Measurements from ENCODE around the gene COLQ.
"Not testable (repeated sequence)": the region's sequence is repeated elsewhere in the genome, so short reads cannot be mapped to it uniquely, and the experiment has no call there.

Gene COLQ

DNA sequence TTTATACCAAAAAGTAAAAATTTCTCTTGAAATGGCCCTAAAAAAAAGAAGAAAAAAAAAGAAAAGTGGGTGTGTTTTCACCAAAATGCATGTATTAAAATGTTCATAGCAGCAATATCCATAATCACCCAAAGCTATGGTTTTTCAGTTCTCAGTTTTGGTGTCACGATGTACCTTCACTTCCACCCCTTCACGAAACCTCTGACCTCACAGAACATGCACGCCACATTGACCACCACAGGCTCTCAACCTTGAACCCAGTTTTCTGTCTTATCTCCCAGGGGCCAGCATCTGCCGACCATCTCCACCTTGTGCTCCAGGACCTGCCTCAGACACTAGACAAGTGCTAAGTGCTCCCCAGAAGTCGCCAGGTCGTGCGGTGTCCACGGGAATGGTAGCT, 30.4 kb downstream of the COLQ start:
- DNase-seq (ENCODE audit: insufficient read length, low spot score) (no peak), FAIRE-seq (no peak)
- TF ChIP-seq POLR2A (IDR thresholded peaks at IDR 0.05; ENCODE audit: low read depth, low read length): no peak

DNA sequence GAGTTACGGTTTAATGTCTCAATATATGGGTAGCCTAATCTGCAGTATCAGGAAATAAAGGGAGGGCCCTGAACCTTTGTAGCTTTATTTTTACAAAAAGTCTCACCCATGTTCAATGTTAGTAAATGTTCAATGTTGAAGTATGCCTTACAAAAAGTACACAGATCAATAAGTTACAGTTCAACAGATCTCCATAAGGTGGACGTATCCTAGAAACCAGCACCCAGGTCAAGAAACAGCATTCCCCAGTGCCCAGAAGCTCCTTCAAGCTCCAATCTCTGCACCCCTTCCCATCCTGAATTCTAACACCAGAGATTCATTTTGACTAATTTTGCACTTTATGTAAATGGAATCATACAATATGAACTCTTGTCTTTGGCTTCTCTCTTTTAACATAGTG, 31.3 kb downstream of the COLQ start:
- FAIRE-seq (no peak), DNase-seq (ENCODE audit: insufficient read length, low spot score) (no peak)
- TF ChIP-seq POLR2A (IDR thresholded peaks at IDR 0.05; ENCODE audit: low read depth, low read length): no peak

DNA sequence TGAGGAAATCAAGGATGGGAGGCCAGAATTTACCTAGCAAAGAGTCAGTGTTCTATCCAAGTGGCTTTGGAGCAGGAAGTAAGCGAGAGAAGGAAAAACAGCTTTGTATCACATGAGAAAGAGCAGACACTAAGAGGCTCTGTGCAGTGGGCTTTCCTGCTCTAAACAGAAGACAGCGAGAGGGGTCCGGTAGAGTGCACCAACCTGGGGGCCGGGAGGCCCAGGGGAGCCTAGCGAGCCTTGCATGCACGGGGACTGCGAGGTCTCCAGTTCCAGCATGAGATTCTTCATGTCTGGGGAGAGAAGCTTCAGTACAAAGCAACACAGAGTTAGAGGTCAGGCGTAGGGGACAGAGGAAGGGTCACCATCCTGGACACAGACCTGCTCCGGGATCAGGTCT, 33.5 kb downstream of the COLQ start:
- FAIRE-seq: no peak
- no peak for DNase-seq (ENCODE audit: insufficient read length, low spot score)
- TF ChIP-seq POLR2A (IDR thresholded peaks at IDR 0.05; ENCODE audit: low read depth, low read length): no peak

DNA sequence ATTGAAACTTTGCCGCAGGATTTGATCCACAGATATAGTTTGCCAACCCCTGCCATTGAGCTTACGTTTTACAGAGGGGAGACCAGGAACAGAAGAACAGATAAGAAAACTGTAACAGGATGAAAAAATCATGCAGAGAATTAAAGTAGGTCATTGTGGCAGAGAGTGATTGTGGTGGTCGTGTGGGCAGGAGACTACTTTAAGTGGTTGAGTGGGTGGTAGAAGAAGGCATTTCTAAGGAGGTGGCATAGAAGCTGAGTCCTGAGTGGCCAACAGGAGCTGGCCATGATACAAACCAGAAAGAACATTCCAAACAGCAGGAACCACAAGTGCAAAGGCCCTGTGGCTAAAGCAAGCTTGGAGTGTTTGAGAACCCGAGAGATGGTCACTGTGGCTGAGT, 34.5 kb downstream of the COLQ start:
- no peak for TF ChIP-seq POLR2A (IDR thresholded peaks at IDR 0.05; ENCODE audit: low read depth, low read length)
- DNase-seq (ENCODE audit: insufficient read length, low spot score): no peak
- FAIRE-seq: no peak

DNA sequence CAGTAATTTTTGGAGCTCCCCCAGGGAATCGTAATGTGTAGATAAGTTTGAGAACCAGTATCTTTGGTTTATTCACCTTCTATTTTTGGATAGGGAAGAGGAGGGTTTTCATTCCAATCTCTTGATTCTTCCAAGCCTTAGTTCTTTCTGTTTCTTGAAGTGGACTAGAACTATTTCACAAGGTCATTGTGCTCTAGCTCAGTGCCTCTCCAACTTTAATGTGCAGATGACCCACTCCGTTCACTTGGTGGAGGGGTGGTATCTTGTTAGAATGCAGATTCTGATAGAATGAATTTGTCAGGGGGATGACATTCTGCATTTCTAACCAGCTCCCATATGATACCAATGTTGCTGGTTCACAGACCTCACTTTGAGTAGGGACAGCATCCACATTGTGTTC, 35.5 kb downstream of the COLQ start:
- TF ChIP-seq POLR2A (IDR thresholded peaks at IDR 0.05; ENCODE audit: low read depth, low read length): no peak
- FAIRE-seq: no peak
- DNase-seq (ENCODE audit: insufficient read length, low spot score): no peak

DNA sequence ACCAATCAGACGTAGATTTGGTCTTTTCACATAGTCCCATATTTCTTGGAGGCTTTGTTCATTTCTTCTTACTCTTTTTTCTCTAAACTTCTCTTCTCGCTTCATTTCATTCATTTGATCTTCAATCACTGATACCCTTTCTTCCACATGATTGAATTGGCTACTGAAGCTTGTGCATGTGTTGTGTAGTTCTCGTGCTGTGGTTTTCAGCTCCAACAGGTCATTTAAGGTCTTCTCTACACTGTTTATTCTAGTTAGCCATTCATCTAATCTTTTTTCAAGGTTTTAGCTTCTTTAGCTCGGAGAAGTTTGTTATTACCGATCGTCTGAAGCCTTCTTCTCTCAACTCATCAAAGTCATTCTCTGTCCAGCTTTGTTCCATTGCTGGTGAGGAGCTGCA, 37.0 kb downstream of the COLQ start:
- DNase-seq (ENCODE audit: insufficient read length, low spot score); FAIRE-seq: not testable (repeated sequence)

DNA sequence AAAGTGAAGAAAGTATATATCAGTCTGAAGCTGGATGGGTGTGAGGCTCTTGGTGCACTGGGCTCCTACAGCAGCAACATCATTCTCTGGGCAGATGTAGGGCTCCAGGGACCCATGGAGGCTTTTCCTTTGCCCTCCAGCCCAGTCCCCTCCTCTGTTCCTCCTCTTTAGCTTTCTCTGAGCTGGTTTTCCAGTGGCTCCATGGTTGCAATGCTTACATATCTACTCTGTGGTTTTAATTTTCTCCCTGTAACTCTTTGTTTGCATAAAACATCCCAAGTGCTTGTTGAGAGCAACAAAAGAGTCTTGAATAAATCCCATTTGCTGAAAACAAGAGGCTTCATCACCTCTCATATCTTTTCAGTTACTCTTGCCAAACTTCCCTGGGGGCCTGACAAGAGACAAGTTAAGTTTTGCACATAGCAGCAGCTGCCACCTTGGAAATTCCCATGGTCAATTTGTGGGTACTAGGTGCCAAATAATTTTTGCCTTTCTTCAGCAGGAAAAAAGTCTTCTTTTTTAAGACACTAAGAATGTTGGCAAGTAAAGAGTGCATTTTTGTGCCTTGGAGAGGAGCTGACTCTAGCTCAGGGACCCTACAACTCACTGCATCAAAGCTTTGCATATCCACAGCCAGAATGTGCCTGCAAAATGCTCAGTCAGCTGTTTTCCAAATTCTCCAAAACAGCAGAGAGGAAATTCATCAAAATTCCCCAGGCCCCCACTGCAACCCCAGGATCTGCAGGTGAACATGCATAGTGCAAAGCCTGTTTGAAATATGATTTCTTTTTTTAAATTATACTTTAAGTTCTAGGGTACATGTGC, 41.9 kb downstream of the COLQ start:
- TF ChIP-seq POLR2A (IDR thresholded peaks at IDR 0.05; ENCODE audit: low read depth, low read length): no peak
- DNase-seq (ENCODE audit: insufficient read length, low spot score) (no peak), FAIRE-seq (no peak)

DNA sequence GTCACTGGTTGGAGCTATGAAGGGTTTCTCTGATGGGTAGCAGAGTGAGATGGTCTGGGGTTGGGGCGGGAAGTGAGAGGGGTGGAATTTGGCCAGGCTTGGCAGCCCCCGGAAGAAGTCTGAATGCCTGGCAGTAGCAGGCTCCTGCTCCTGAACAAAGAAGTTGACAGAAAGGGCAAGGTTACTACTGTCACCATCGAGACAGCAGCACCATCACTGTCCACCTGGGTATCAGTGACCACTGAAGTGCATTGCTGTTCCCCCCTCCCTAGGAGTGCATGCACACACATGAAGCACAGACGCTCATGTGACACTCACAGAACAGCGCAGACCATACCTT, 42.9 kb downstream of the COLQ start:
- no peak for FAIRE-seq
- TF ChIP-seq POLR2A (IDR thresholded peaks at IDR 0.05; ENCODE audit: low read depth, low read length): no peak
- DNase-seq (ENCODE audit: insufficient read length, low spot score): no peak

DNA sequence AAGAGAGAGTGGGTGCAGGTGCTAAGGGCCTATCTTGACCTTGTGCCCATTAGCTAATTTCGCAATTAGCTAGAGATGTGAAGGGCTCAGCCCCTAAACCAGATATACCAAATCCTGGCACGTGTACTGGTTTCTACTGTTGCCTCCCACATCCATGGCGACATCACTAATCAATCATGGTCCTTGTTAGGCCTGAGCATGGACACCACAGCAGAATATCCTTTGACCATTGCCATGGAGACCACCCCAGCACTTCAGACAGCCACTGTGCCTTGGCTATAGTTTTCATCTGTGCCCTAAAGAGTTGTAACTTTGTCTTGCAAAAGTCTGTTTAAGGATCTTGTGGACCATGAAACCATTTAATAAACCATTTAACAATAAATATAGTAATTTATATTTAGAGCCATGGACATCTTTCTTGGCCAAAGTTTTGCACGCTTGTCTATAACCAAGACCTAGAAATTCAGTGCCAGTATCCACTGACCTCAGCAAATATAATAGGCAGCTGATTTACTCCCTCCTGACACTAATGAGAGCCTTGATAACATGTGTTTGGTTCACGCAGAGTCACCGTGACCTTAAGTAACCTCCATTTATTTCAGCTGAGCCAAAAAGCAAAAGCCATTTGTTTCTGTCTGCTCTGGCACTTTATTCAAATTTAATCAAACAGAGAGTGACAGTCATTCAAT, 43.4 kb downstream of the COLQ start:
- DNase-seq (ENCODE audit: insufficient read length, low spot score) (no peak), FAIRE-seq (no peak)
- no peak for TF ChIP-seq POLR2A (IDR thresholded peaks at IDR 0.05; ENCODE audit: low read depth, low read length)

DNA sequence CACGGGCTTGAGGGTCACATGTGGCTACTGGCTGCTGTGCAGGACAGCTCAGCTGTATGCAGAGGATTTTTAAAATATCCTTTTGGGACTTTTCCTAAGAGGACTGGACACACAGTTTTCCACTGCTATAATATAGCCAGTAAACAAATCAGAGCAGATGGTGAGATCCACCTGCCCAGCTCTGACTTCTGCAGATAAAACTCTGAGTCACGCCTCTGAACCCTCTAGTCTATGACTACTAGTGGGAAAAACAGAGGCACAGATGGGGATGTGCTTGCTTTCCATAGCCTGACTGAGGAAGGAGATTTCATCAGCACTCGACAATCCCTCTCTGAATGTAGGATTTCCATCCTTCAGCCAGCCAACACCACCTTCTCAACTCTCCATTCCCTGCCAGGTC, 45.1 kb downstream of the COLQ start:
- TF ChIP-seq POLR2A (IDR thresholded peaks at IDR 0.05; ENCODE audit: low read depth, low read length): no peak
- no peak for DNase-seq (ENCODE audit: insufficient read length, low spot score)
- FAIRE-seq: peak; percentile 20

DNA sequence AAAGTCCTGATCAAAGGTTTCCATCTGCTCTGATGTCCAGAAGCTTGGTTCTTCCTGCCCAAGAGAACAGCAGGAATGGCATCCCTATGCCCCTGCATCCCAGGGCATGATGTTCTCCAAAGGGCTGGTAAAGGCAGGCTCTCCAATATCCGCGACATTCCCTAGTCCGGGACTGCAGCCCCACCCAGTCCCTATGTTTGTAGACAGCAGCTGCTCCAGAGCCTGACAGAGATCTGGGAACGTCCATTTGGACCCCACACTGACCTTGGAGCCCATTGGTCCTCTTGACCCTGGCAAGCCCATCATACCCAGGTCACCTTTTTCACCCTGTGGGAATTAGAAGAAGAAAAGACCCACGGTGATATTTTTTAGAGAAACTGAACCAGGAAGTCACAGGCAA, 46.3 kb downstream of the COLQ start:
- FAIRE-seq (no peak), DNase-seq (ENCODE audit: insufficient read length, low spot score) (no peak)
- TF ChIP-seq POLR2A (IDR thresholded peaks at IDR 0.05; ENCODE audit: low read depth, low read length): no peak

DNA sequence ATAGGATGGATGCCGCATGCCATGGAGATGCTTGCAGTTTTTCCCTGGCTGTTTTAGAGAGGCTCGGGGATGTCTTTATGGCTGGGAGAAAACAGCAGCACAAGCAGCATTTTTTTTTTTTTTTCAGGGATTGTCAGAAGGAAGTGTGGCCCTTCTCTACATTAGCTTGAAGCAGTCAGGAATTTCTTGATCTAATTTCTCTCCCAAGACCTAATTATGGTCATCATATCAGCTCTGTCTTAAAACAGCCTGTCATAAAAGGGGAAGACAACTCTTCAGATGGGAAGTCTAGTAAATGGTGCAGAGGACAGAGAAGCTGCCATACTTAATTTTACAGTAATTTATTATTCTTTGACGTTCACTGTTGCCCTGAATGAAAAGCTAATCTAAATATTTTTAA, 49.6 kb downstream of the COLQ start:
- no peak for TF ChIP-seq POLR2A (IDR thresholded peaks at IDR 0.05; ENCODE audit: low read depth, low read length)
- DNase-seq (ENCODE audit: insufficient read length, low spot score) (no peak), FAIRE-seq (no peak)

DNA sequence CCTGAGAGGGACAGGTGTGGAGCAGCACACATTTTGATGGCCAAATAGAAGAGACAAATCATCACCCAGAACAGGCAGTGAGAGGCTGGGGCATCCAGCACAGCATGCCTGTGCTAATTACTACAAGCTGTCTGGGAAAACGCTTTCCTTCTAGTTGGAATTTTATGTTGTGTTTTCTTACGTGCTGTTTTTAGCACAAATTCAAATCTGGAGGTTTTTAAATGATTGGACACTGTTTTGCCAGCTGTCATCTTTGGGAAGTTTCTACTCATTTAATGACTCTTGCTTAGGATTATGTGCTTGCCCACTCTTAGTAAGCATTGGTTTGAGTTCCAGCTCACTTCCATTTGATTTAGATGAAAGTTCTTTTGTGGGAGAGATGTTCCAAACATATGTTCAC, 50.7 kb downstream of the COLQ start:
- no peak for DNase-seq (ENCODE audit: insufficient read length, low spot score)

DNA sequence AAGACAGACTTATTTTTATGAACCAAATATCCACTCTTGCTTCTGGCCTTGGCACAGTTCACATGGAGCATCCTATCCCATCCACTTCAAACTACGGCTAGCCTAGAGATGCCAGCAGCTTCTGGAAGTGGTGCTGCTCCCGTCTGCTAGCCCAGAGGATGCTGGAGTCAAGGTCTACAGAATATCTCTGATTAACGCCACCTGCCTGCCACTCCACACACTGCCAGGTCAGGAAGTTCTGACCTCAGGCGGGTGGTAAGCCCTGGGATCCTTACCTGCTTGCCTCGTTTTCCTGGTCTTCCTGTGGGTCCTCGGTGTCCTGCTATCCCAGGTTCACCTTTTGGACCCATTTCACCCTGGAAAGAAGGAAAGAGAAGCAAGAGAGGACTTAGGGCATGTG, 51.2 kb downstream of the COLQ start:
- DNase-seq (ENCODE audit: insufficient read length, low spot score): no peak
- TF ChIP-seq POLR2A (IDR thresholded peaks at IDR 0.05; ENCODE audit: low read depth, low read length): no peak
- no peak for FAIRE-seq

More for the DNA sequence above, 50.7 kb downstream of the COLQ start:
- no peak for TF ChIP-seq POLR2A (IDR thresholded peaks at IDR 0.05; ENCODE audit: low read depth, low read length)
- FAIRE-seq: no peak

Data from H54 (cell line).